Astrocyte of the spinal cord (primary cell): ENCODE data around the gene ARSI.
A peak's percentile ranks its signal among the peaks of the same experiment; 100 is the strongest.

ENCODE experiments used
- DNase-seq: peaks from one replicate; pipeline ENCODE4 v3.0.0; 2011; ENCODE audit warnings: low read depth, low spot score
- H3K4me3 ChIP-seq: 2 replicates; pipeline ENCODE4 v1.5.1; 2011; ENCODE audit warnings: low read depth, mild to moderate bottlenecking, low read length, moderate library complexity
- in situ Hi-C: cut with HindIII; loops from 2 replicates; pipeline ENCODE4 v1.10.0; 2017; ENCODE audit warnings: low sequenced_read_pairs
- TF ChIP-seq, protein P1 (sequence below): IDR thresholded peaks from 2 replicates; pipeline ENCODE4 v1.5.1; 2012; ENCODE audit warnings: low read depth, mild to moderate bottlenecking, low read length, inconsistent platforms

The ARSI gene

DNA sequence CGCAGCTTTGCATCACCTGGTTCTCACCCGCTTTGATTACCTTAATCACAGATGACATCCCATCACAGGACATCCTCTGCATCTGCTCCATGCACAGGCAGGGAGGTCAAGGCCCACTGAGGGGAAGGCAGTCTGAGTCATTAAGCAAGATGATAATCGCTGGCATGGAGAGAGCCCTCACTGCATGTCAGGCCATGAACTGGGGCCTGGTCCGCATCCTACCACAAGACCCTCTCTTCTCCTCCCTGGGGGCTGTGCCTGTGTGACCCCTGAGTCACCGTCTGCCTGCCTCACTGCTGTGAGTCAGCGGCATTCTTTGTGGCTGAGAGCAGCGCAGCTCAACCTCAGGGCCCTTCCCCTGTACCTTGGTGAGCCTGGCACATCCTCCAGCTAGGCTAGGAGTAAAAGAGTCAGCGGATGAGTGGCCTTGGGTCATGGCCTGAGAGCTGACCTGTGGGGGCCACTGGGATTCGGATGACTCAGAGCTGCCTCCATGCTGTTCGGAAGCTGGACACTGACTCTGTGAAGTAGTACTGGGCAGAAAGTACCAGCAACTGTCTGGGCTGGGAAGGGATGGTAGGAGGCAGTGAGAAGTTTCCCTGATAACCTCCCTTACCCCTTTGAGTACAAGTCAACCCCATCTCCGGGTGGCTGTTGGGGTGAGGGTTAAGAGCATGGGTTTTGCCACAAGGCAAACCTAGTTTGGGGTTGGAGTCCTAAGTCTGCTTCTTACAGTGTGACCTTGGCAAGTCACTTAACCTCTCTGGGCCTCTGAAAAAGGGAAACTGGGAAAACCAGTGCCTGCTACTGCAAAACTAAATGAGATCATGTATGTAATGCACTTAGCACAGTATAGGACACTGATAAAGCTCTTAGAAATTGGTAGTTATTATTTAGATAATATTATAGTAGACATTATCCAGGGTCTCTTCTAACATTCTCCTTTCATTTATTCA is 14.6 kb upstream of the ARSI start:
- H3K4me3 ChIP-seq: no peak overlapping the region
- DNase-seq: peak; percentile 93
- in situ Hi-C loops: no loop called here
- TF ChIP-seq, protein P1, sequence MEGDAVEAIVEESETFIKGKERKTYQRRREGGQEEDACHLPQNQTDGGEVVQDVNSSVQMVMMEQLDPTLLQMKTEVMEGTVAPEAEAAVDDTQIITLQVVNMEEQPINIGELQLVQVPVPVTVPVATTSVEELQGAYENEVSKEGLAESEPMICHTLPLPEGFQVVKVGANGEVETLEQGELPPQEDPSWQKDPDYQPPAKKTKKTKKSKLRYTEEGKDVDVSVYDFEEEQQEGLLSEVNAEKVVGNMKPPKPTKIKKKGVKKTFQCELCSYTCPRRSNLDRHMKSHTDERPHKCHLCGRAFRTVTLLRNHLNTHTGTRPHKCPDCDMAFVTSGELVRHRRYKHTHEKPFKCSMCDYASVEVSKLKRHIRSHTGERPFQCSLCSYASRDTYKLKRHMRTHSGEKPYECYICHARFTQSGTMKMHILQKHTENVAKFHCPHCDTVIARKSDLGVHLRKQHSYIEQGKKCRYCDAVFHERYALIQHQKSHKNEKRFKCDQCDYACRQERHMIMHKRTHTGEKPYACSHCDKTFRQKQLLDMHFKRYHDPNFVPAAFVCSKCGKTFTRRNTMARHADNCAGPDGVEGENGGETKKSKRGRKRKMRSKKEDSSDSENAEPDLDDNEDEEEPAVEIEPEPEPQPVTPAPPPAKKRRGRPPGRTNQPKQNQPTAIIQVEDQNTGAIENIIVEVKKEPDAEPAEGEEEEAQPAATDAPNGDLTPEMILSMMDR: no peak

DNA sequence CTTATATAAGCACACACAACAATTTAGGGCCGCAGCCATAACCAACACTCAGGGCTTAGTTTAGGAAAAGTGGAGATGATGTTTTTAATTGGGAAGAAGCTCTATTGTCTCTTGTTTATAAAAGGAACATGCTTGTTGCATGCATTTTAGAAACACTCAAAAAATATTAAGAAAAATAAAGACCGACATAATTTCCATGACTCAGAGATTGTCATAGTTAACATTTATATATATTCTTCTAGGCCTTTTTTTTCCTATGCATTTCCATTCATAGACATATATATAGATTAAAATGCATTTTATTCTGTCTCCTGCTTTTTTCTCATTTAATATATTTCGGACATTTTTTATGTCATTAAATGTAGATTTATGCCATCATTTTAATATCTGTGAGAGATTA is 13.6 kb upstream of the ARSI start:
- H3K4me3 ChIP-seq: no peak overlapping the region
- in situ Hi-C loops: no loop called here
- no peak for DNase-seq
- TF ChIP-seq, protein P1: no peak

- no peak overlapping the region for H3K4me3 ChIP-seq
- in situ Hi-C loops: no loop called here
- TF ChIP-seq, protein P1: no peak
- DNase-seq: no peak
Measured at GRCh38 chr5:150315245-150315644, 12.5 kb upstream of the ARSI start.

DNA sequence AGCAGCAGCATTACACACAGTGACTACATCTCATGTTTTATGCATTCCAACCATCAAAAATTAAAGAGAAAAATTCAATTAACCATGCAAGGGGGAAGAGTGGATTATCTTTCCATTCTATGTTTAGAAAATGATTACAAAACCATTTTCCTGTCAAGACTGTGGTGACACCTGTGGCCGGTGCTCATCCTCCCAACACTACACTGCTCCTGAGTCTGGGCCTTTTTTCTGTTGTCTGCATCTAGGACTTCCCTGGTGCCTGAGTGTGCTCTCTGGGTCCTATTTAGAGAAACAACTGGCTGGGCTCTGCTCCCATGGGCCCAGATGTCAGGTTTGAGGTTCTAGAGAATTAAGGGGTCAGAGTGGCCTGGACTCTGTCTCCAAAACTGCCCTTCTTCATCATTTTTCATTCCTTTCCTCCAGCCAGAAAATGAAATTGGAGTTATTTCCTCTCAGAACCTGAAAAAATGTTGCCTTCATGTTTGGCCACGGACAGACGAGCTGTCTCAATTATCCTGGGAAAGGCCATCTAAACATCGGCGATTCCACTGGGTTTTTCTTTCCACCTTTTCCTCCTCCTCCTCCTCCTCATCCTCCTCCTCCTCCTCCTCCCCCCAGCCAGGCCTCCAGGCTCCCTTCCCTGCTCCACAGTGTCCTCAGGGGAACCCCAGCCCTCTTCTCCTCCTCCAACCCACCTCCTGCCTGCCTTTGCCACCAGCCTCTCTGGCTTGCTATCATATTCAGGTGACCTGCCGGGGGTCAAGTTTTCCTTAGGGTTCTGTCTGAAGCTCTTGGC is 11.4 kb upstream of the ARSI start:
- H3K4me3 ChIP-seq: no peak overlapping the region
- no peak for DNase-seq
- TF ChIP-seq, protein P1: no peak
- in situ Hi-C loops: no loop called here

DNA sequence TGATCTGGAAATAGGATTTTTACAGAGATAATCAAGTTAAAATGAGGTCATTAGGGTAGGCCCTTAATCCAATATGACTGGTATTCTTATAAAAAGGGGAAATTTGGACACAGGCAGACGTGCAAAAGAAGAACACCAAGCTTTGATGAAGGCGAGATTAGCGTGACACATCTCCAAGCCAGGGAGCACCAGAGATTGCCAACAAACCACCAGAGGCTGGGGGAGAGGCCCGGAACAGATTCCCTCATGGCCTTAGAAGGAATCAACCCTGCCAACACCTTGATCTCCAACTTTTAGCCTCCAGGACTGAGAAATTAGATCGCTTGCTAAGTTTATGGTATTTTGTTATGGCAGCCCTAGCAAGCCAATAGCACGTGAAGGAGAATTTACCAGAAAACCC is 10.8 kb upstream of the ARSI start:
- no peak for DNase-seq
- no peak overlapping the region for H3K4me3 ChIP-seq
- in situ Hi-C loops: no loop called here
- TF ChIP-seq, protein P1: no peak

DNA sequence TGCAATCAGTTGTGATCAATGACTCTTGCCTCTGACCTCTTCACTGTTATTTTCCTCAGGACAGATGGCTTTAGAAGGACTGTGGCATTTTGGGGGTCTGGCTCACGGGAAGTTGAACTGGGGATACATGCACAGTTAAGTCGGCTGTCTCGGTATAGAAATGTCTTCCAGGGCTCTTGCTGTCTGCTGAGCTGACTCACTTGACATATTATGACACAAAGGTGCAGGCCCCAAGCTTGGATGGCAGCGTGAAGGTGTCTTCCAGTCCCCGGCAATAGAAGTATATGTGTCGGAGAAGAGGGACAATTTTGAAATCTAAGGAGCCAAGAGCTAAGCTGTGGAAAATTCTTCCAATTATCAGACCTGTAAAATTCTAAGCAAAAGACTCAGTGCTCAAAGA is 9.8 kb upstream of the ARSI start:
- no peak for DNase-seq
- in situ Hi-C loops: no loop called here
- TF ChIP-seq, protein P1: no peak

More for the DNA sequence above, 9.8 kb upstream of the ARSI start:
- no peak overlapping the region for H3K4me3 ChIP-seq
